ENCODE results near the gene CTLA4. TPM values are rescaled to one million over a fixed set of nuclear protein-coding genes. Genes with fewer than 3 reads are reported as not detected.
"Not testable (repeated sequence)": the region's sequence is repeated elsewhere in the genome, so short reads cannot be mapped to it uniquely, and the experiment has no call there.

The CTLA4 gene
- total RNA-seq, 2 experiments from 2014 or later: 45.6 to 50.9 TPM

DNA sequence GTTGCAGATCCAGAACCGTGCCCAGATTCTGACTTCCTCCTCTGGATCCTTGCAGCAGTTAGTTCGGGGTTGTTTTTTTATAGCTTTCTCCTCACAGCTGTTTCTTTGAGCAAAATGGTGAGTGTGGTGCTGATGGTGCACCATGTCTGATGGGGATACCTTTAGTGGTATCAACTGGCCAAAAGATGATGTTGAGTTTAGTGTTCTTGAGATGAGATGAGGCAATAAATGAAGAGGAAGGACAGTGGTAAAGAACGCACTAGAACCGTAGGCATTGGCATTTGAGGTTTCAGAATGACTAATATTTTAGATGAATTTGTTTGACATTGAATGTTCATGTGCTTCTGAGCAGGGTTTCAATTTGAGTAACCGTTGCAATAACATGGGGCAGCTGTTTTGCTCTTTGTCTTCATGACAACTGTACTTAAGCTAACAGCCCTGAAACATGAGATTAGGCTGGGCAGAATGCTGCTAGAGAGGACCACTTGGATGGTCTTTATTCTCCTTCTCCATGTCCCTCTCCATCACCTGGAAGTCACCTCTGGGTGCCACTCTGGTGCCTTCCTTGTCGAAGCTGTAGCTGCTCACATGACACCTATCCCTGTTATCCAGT is 3.9 kb downstream of the CTLA4 start:
- Mint-ChIP-seq H3K4me3 (peak overlapping the region; percentile 94), H3K9me3 (peaks cover 9% of the 10 kb centered on the region), H3K4me1 (peaks cover 66% of the 10 kb centered on the region), H3K36me3 (peaks cover 73% of the 10 kb centered on the region), H3K27ac (peak overlapping the region; percentile 98), H3K27me3 (no peaks in the 10 kb centered on the region)
- peak; percentile 40 for DNase-seq

DNA sequence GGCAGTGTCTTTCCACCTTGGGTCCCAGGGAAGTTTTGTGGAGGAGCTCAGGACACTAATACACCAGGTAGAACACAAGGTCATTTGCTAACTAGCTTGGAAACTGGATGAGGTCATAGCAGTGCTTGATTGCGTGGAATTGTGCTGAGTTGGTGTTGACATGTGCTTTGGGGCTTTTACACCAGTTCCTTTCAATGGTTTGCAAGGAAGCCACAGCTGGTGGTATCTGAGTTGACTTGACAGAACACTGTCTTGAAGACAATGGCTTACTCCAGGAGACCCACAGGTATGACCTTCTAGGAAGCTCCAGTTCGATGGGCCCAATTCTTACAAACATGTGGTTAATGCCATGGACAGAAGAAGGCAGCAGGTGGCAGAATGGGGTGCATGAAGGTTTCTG is 5.9 kb downstream of the CTLA4 start:
- peaks cover 58% of the 10 kb centered on the region for H3K4me1 Mint-ChIP-seq
- no peak overlapping the region for H3K4me3 Mint-ChIP-seq
- H3K36me3 Mint-ChIP-seq: peaks cover 68% of the 10 kb centered on the region
- H3K9me3 Mint-ChIP-seq: peaks cover 9% of the 10 kb centered on the region
- no peak for DNase-seq
- H3K27ac Mint-ChIP-seq: no peak overlapping the region
- H3K27me3 Mint-ChIP-seq: no peaks in the 10 kb centered on the region

DNA sequence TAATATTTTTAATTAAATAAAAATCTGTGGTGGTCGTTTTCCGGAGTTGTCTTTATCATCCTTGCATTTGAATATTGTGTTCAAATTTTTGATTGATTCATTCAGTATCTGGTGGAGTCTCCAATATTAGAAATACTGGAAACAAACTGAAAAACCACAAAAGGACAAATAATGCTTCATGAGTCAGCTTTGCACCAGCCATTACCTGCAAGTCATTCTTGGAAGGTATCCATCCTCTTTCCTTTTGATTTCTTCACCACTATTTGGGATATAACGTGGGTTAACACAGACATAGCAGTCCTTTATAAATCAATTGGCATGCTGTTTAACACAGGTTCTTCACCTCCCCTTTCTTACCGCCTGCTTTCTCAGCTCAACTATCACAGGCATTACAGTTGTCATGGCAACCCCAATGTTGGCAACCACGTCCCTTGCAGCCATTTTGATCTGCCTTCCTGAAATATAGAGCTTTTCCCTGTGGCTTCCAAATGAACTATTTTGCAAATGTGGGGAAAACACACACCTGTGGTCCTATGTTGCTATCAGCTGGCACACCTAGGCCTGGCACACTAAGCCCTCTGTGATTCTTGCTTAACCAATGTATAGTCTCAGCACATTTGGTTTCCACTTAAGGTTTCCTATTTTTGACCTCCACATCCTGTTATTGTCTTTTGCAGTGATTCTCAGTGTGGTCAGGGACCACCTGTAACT is 6.5 kb downstream of the CTLA4 start:
- peaks cover 57% of the 10 kb centered on the region for H3K4me1 Mint-ChIP-seq
- H3K9me3 Mint-ChIP-seq: peaks cover 9% of the 10 kb centered on the region
- H3K36me3 Mint-ChIP-seq: peaks cover 64% of the 10 kb centered on the region
- no peak for DNase-seq
- no peaks in the 10 kb centered on the region for H3K27me3 Mint-ChIP-seq
- H3K27ac Mint-ChIP-seq: peak overlapping the region; percentile 52
- no peak overlapping the region for H3K4me3 Mint-ChIP-seq

DNA sequence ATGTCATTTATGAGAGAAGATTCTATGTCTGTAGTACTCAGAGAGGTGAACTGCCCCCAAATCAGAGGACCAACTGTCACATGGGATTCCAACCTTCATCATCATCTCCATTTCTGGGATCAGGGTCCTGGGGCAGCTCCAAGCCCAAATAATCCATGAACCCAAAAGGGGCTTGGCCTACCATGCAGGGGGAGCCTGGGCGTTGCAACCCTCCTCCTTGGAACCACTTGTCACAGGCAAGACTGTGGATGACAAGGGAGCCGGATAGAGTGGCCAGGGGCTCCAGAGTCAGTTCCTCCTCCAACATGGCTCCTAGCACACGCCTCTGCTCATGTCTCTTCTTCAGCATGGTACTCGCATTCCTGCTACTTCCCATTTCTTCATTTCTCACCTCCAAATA is 7.9 kb downstream of the CTLA4 start:
- peaks cover 9% of the 10 kb centered on the region for H3K9me3 Mint-ChIP-seq
- no peak for DNase-seq
- peaks cover 50% of the 10 kb centered on the region for H3K36me3 Mint-ChIP-seq
- H3K27ac Mint-ChIP-seq: no peak overlapping the region
- peaks cover 45% of the 10 kb centered on the region for H3K4me1 Mint-ChIP-seq
- H3K4me3 Mint-ChIP-seq: no peak overlapping the region
- no peaks in the 10 kb centered on the region for H3K27me3 Mint-ChIP-seq

DNA sequence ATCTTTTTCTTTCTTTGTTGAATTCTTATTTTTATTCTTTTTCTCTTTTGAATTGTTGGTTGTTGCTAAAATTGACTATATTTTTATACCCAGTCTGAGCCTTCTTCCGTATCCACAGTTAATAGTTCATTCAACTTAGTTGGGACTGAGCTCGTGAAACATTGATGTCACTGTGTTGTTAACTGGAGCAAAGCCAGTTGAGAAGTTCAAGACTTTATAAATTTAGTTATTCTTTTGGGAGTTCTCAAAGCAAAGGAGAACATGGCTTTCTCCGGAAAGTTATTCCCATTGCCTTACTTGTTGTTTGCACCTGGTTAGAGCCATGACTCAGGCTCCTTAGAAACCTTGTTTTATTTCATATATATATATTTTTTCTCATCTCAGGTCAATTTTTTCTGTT is 8.8 kb downstream of the CTLA4 start:
- Mint-ChIP-seq H3K4me3 (no peak overlapping the region), H3K9me3 (peaks cover 7% of the 10 kb centered on the region), H3K27ac (no peak overlapping the region), H3K27me3 (no peaks in the 10 kb centered on the region), H3K4me1 (peaks cover 37% of the 10 kb centered on the region), H3K36me3 (peaks cover 41% of the 10 kb centered on the region)
- DNase-seq: no peak

DNA sequence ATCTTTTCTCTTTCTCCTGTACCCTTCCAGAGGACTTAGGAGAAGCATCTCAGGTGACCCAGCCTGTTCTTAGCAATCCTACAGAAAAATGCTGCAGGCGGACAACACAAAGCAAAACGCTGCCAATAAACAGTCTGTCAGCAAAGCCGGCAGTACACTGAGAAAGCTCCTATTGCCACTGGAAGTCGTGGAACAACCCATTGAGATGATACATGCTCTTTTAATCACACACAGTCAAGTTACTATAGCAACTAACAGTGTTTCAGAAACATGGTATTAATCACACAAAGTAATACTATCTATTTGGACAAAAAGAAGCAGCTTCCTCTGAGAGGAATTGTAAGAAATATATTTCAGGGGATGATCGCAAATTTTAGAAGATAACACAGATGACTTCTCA is 10.5 kb downstream of the CTLA4 start:
- Mint-ChIP-seq H3K4me3 (no peak overlapping the region), H3K27ac (no peak overlapping the region)

DNA sequence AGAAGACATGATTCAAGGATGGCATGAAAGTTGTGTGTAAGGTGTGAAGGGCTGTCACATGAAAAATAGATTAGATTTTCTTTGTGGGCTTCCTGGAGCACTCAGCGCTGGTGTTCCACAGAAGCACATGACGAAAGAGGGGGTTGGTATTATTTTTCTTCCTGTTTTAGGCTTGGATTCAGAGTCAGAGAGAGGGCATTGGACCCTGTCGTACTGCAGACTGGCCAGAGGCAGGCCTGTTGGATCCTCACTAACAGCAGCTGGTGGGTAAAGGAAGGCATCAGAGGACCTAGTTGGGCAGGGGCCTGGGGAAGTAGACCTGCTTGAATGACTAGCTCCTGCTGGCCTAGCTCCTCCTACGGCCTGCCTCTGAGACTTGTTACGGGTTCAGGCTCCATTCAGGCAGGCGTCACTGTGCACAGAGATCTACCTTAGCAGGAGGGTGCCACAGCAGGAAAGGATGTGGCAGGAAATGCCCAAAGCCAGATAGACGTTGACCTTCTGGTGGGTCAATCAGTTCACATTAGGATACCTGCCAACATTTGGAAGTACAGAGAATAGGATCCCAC is 13.1 kb downstream of the CTLA4 start:
- H3K27ac Mint-ChIP-seq: no peak overlapping the region
- peaks cover 2% of the 10 kb centered on the region for H3K9me3 Mint-ChIP-seq
- no peak for DNase-seq
- no peaks in the 10 kb centered on the region for H3K27me3 Mint-ChIP-seq
- no peak overlapping the region for H3K4me3 Mint-ChIP-seq
- peaks cover 9% of the 10 kb centered on the region for H3K4me1 Mint-ChIP-seq
- peaks cover 4% of the 10 kb centered on the region for H3K36me3 Mint-ChIP-seq

More for the DNA sequence above, 10.5 kb downstream of the CTLA4 start:
- Mint-ChIP-seq H3K9me3 (peaks cover 5% of the 10 kb centered on the region), H3K36me3 (peaks cover 24% of the 10 kb centered on the region), H3K4me1 (peaks cover 22% of the 10 kb centered on the region), H3K27me3 (no peaks in the 10 kb centered on the region)
- no peak for DNase-seq

DNA sequence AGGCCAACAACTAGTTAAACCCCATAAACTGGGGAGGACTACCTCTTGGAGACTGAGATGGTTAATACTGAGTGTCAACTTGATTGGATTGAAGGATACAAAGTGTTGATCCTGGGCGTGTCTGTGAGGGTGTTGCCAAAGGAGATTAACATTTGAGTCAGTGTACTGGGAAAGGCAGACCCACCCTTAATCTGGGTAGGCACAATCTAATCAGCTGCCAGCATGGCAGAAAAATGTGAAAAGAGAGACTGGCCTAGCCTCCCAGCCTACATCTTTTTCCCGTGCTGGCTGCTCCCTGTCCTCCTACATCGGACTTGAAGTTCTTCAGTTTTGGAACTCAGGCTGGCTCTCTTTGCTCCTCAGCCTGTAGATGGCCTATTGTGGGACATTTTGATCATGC is 13.6 kb downstream of the CTLA4 start:
- H3K4me3 Mint-ChIP-seq, H3K9me3 Mint-ChIP-seq, H3K27me3 Mint-ChIP-seq, DNase-seq, H3K27ac Mint-ChIP-seq, H3K36me3 Mint-ChIP-seq: not testable (repeated sequence)
- peaks cover 13% of the 10 kb centered on the region for H3K4me1 Mint-ChIP-seq

DNA sequence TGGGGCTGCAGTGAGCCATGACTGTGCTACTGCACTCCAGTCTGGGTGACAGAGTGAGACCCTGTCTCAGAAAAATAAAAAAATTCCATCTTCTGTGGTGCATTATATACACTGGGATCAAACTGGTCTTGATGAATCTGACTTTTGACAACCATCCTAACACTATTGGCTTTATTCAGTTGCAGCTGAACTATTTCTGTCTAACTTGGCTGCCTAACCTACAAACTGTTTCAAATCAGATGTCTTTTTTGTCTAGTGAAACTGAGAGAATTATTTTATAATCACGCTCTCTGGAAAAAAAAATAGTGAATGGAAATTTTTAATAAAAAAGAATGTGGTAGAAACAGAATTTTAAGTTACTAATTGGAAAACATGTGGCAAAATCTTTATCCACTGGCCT is 15.0 kb downstream of the CTLA4 start:
- H3K27ac Mint-ChIP-seq: no peak overlapping the region
- no peak for DNase-seq
- no peaks in the 10 kb centered on the region for H3K27me3 Mint-ChIP-seq
- H3K4me1 Mint-ChIP-seq: peaks cover 26% of the 10 kb centered on the region
- H3K4me3 Mint-ChIP-seq: no peak overlapping the region
- H3K9me3 Mint-ChIP-seq: peaks cover 2% of the 10 kb centered on the region
- H3K36me3 Mint-ChIP-seq: peaks cover 2% of the 10 kb centered on the region

DNA sequence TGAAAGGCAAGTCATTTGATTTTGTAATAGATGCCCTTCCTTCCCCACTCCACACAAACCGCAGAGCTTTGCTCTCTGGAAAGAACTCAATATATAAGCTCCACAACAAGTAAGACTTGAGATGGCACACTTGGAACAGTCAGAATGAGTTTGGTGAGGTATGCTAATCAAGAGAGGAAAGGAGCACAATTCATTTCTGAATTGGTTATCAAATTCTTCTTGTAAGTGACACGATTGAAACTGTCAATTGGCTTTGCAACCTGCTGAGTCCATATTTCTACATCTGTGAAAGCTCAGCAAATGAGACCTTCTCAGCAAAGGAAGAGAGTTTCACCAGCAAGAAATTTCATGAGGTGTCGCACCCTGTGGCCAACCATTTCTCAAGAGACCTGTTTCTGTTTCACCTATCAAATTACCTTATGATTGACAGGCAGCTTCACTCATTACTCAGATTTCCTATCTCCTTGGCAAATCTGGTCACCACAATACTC is 19.1 kb downstream of the CTLA4 start:
- DNase-seq: peak; percentile 38
- no peak overlapping the region for H3K4me3 Mint-ChIP-seq
- peaks cover 45% of the 10 kb centered on the region for H3K4me1 Mint-ChIP-seq
- no peaks in the 10 kb centered on the region for H3K27me3 Mint-ChIP-seq
- H3K36me3 Mint-ChIP-seq: peaks cover 2% of the 10 kb centered on the region
- peak overlapping the region; percentile 32 for H3K27ac Mint-ChIP-seq
- peaks cover 6% of the 10 kb centered on the region for H3K9me3 Mint-ChIP-seq

DNA sequence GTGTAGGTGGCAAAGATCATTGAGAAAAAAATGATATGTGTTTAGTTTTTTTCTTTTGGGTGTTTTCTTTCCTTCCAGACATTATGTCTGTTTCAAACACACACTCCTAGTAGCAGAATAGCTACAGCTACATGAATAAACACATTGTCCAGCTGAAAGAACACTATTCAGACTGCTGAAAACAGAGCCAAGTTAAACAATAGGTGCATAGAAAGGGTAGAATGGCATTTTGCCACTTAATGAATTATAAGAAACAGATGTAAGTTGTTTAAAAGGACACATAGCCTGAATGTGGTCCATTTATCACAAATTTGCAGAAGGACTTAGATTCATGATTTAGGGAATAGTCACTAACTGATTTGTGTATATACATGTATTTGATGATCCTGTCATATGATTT is 20.1 kb downstream of the CTLA4 start:
- DNase-seq: no peak
- no peak overlapping the region for H3K4me3 Mint-ChIP-seq
- H3K36me3 Mint-ChIP-seq: peaks cover 6% of the 10 kb centered on the region
- peaks cover 7% of the 10 kb centered on the region for H3K9me3 Mint-ChIP-seq
- no peak overlapping the region for H3K27ac Mint-ChIP-seq
- peaks cover 51% of the 10 kb centered on the region for H3K4me1 Mint-ChIP-seq
- no peaks in the 10 kb centered on the region for H3K27me3 Mint-ChIP-seq

DNA sequence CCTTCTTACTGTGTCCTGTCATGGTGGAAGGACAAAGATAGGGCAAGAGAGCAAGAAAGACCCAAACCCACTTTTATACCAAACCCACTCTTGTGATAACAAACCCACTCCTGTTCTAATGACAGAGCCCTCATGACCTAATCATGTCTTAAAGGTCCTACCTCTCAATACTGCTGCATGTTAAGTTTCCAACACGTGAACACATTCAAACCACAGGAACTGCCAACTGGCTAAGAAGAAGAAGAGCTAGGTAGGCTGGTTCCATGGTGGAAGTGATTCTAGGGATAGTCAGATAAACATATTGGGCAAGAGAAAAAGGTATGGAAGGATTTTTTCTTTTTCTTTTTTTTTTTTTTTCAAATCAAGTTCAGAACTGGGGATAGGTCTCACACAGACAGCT is 22.0 kb downstream of the CTLA4 start:
- Mint-ChIP-seq H3K27me3 (peaks cover 2% of the 10 kb centered on the region), H3K4me3 (no peak overlapping the region), H3K36me3 (peaks cover 6% of the 10 kb centered on the region), H3K4me1 (peaks cover 64% of the 10 kb centered on the region), H3K9me3 (peaks cover 7% of the 10 kb centered on the region), H3K27ac (peak overlapping the region; percentile 68)
- DNase-seq: no peak

DNA sequence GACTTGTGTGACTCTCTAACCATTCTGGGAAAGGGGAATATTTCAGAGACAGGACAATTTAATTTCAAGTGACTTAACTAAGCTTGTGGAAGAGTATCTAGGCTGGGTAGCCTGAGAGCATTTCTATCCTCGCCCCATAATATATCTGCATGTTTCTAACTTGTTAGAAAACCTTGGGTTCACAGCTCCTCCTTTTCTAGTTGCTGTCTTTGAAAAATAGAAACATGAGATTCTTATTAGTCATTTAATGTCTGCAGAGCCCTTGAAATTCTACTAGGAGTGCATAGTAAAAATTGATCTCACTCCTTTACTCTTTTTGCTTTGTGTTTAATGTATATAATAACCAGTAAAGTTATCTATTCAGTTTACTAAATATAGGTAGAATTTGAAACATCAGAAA is 22.4 kb downstream of the CTLA4 start:
- Mint-ChIP-seq H3K36me3 (peaks cover 6% of the 10 kb centered on the region), H3K4me1 (peaks cover 66% of the 10 kb centered on the region)

DNA sequence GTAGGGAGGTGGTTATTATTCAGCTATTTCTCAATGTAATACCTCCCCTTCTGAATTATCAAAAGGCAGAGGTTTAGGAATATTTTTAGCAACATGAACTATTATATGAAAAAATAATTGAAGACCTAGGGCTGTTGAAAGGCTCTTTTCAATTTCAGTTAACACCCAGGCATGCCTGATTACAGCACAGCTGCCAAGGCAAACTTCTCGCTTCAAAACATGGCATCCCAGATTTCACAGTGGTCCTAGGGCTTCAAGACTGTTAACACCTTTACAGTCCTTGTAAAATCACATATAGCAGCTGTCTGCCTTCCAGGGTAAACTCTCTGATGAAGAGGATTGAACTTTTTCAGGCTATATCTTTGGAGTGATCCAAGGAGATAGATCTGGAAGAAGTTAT is 23.2 kb downstream of the CTLA4 start:
- H3K27ac Mint-ChIP-seq: peak overlapping the region; percentile 85
- peaks cover 6% of the 10 kb centered on the region for H3K36me3 Mint-ChIP-seq
- peaks cover 66% of the 10 kb centered on the region for H3K4me1 Mint-ChIP-seq
- peaks cover 7% of the 10 kb centered on the region for H3K9me3 Mint-ChIP-seq
- no peak for DNase-seq
- peak overlapping the region; percentile 22 for H3K4me3 Mint-ChIP-seq
- H3K27me3 Mint-ChIP-seq: peaks cover 2% of the 10 kb centered on the region

More for the DNA sequence above, 22.4 kb downstream of the CTLA4 start:
- no peak for DNase-seq
- peaks cover 2% of the 10 kb centered on the region for H3K27me3 Mint-ChIP-seq
- no peak overlapping the region for H3K4me3 Mint-ChIP-seq
- H3K27ac Mint-ChIP-seq: peak overlapping the region; percentile 68
- peaks cover 7% of the 10 kb centered on the region for H3K9me3 Mint-ChIP-seq

DNA sequence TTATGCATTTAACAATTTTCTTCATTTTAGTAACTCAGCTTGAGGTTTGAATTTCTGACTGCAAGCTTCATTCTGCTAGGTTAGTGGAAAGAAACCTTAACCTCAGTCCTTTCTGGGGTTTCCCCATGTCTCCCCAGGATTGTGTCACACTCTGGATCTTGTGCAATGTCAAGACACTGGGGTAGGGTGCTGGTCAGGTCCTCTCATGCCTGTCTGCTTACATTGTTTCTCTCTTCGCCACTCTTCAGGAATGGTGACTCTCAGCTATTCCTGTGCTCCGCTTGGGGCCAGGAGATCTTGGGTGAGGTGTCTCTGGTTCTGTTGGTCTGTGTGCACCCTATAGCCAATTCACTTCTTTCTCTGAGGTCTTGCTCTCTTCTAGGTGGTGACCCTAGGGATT is 23.9 kb downstream of the CTLA4 start:
- peaks cover 2% of the 10 kb centered on the region for H3K27me3 Mint-ChIP-seq
- peaks cover 6% of the 10 kb centered on the region for H3K36me3 Mint-ChIP-seq
- peak overlapping the region; percentile 85 for H3K27ac Mint-ChIP-seq
- DNase-seq: peak; percentile 67
- peaks cover 62% of the 10 kb centered on the region for H3K4me1 Mint-ChIP-seq
- H3K9me3 Mint-ChIP-seq: peaks cover 7% of the 10 kb centered on the region
- no peak overlapping the region for H3K4me3 Mint-ChIP-seq

Measured in activated naive CD8-positive, alpha-beta T cell treated with anti-CD3 and anti-CD28 coated beads for 36 hours (primary cell).